HG02623 (cell line): ENCODE results near the gene IER2.
A peak's percentile ranks its signal among the peaks of the same experiment; 100 is the strongest.
"Not testable (repeated sequence)": the region's sequence is repeated elsewhere in the genome, so short reads cannot be mapped to it uniquely, and the experiment has no call there.

Experiments
- ATAC-seq: cut with Tn5 transposase; IDR thresholded peaks from one replicate; pipeline ENCODE4 v1.9.1; 2021; ENCODE audit warnings: moderate library complexity; ENCODE audit not compliant: unreplicated experiment

Gene IER2

GRCh38 chr19:13138171-13138915 is 11.9 kb upstream of the IER2 start:
- ATAC-seq: no peak

- ATAC-seq: no peak
Measured at GRCh38 chr19:13138916-13139198, 11.4 kb upstream of the IER2 start.

- no peak for ATAC-seq
Measured at GRCh38 chr19:13139633-13140311, 10.4 kb upstream of the IER2 start.

GRCh38 chr19:13146763-13147563 is 3.2 kb upstream of the IER2 start:
- ATAC-seq: no peak

GRCh38 chr19:13149173-13149627 is 1.0 kb upstream of the IER2 start:
- ATAC-seq: not testable (repeated sequence)

GRCh38 chr19:13149628-13150186 is 504 bp upstream of the IER2 start:
- ATAC-seq: no peak

- ATAC-seq: no peak
Measured at GRCh38 chr19:13150931-13151604, 857 bp downstream of the IER2 start.

- peak; percentile 35 for ATAC-seq
Measured at GRCh38 chr19:13151605-13152355, 1.6 kb downstream of the IER2 start.

GRCh38 chr19:13152356-13152973 is 2.3 kb downstream of the IER2 start:
- ATAC-seq: peak; percentile 1

GRCh38 chr19:13152974-13153568 is 2.9 kb downstream of the IER2 start:
- peak; percentile 25 for ATAC-seq

GRCh38 chr19:13153569-13154240 is 3.5 kb downstream of the IER2 start:
- ATAC-seq: no peak

- ATAC-seq: no peak
Measured at GRCh38 chr19:13154241-13154778, 4.1 kb downstream of the IER2 start.

- ATAC-seq: no peak
Measured at GRCh38 chr19:13154911-13155471, 4.8 kb downstream of the IER2 start.

GRCh38 chr19:13155472-13156359 is 5.5 kb downstream of the IER2 start:
- ATAC-seq: no peak

GRCh38 chr19:13159713-13160112 is 9.5 kb downstream of the IER2 start:
- ATAC-seq: no peak

- no peak for ATAC-seq
Measured at GRCh38 chr19:13160557-13160956, 10.3 kb downstream of the IER2 start.
